ENCODE data around the gene EPHA6. TPM values are rescaled to one million over a fixed set of nuclear protein-coding genes. Genes with fewer than 3 reads are reported as not detected.

The EPHA6 gene
- total RNA-seq, 1 experiment from 2014 or later = not detected

- no peak for DNase-seq (ENCODE audit: low spot score)
Measured at GRCh38 chr3:97689962-97690361, 875.6 kb downstream of the EPHA6 start.

- no peak for DNase-seq (ENCODE audit: low spot score)
Measured at GRCh38 chr3:97691354-97691753, 877.0 kb downstream of the EPHA6 start.

- no peak for DNase-seq (ENCODE audit: low spot score)
Measured at GRCh38 chr3:97692389-97692788, 878.0 kb downstream of the EPHA6 start.

GRCh38 chr3:97692831-97693230 lies 878.4 kb downstream of the EPHA6 start:
- DNase-seq (ENCODE audit: low spot score) = no peak

GRCh38 chr3:97694876-97695275 lies 880.5 kb downstream of the EPHA6 start:
- no peak for DNase-seq (ENCODE audit: low spot score)

- no peak for DNase-seq (ENCODE audit: low spot score)
Measured at GRCh38 chr3:97698691-97699090, 884.3 kb downstream of the EPHA6 start.

GRCh38 chr3:97699889-97700288 lies 885.5 kb downstream of the EPHA6 start:
- DNase-seq (ENCODE audit: low spot score) = no peak

- DNase-seq (ENCODE audit: low spot score) = no peak
Measured at GRCh38 chr3:97705764-97706163, 891.4 kb downstream of the EPHA6 start.

- DNase-seq (ENCODE audit: low spot score) = no peak
Measured at GRCh38 chr3:97706226-97706625, 891.8 kb downstream of the EPHA6 start.

- no peak for DNase-seq (ENCODE audit: low spot score)
Measured at GRCh38 chr3:97711654-97712053, 897.3 kb downstream of the EPHA6 start.

- DNase-seq (ENCODE audit: low spot score) = no peak
Measured at GRCh38 chr3:97712919-97713318, 898.5 kb downstream of the EPHA6 start.

- no peak for DNase-seq (ENCODE audit: low spot score)
Measured at GRCh38 chr3:97713634-97714033, 899.2 kb downstream of the EPHA6 start.

GRCh38 chr3:97719156-97719821 lies 904.9 kb downstream of the EPHA6 start:
- DNase-seq (ENCODE audit: low spot score) = peak; percentile 91

GRCh38 chr3:97720417-97720816 lies 906.0 kb downstream of the EPHA6 start:
- no peak for DNase-seq (ENCODE audit: low spot score)

- no peak for DNase-seq (ENCODE audit: low spot score)
Measured at GRCh38 chr3:97721446-97721845, 907.1 kb downstream of the EPHA6 start.

GRCh38 chr3:97736928-97737327 lies 922.5 kb downstream of the EPHA6 start:
- DNase-seq (ENCODE audit: low spot score) = no peak

- DNase-seq (ENCODE audit: low spot score) = no peak
Measured at GRCh38 chr3:97738761-97739160, 924.4 kb downstream of the EPHA6 start.

- DNase-seq (ENCODE audit: low spot score) = no peak
Measured at GRCh38 chr3:97742036-97742435, 927.6 kb downstream of the EPHA6 start.

GRCh38 chr3:97744289-97744688 lies 929.9 kb downstream of the EPHA6 start:
- no peak for DNase-seq (ENCODE audit: low spot score)

GRCh38 chr3:97763586-97764406 lies 949.4 kb downstream of the EPHA6 start:
- DNase-seq (ENCODE audit: low spot score) = no peak

- DNase-seq (ENCODE audit: low spot score) = peak; percentile 91
Measured at GRCh38 chr3:97764407-97765238, 950.2 kb downstream of the EPHA6 start, which contains the start of gene ARL6. Gene ARL6, plus strand, starts transcription at chr3:97764758. Its CDS starts 3,350 bp downstream, at chr3:97768108.

GRCh38 chr3:97765336-97765735 lies 950.9 kb downstream of the EPHA6 start:
- no peak for DNase-seq (ENCODE audit: low spot score)

Measured in HT-29 (cell line).